HepG2 (cell line): Measurements from ENCODE around the gene MYO18A. TPM values are rescaled to one million over a fixed set of nuclear protein-coding genes. Genes with fewer than 3 reads are reported as not detected.

Experiments used
- ARID2 ChIP-seq: sonication (generic); formaldehyde crosslinking; IDR thresholded peaks from 2 replicates; pipeline ENCODE4 v1.8.1; 2022; ENCODE audit warnings: mild to moderate bottlenecking, missing genetic modification reagents, borderline replicate concordance
- CEBPB ChIP-seq: IDR thresholded peaks from 2 replicates; pipeline ENCODE4 v1.6.1; 2011; ENCODE audit warnings: low read depth, low read length, improper control_type of control experiment, borderline replicate concordance
- ELF3 ChIP-seq: IDR thresholded peaks from 2 replicates; pipeline ENCODE4 v1.6.1; 2016; ENCODE audit warnings: missing genetic modification reagents, missing compliant biosample characterization
- FLYWCH1 ChIP-seq: sonication (generic); formaldehyde crosslinking; IDR thresholded peaks from 2 replicates; pipeline ENCODE4 v1.8.1; 2023; ENCODE audit warnings: mild to moderate bottlenecking, missing genetic modification reagents
- FOXJ3 ChIP-seq: sonication (generic); formaldehyde crosslinking; IDR thresholded peaks from 2 replicates; pipeline ENCODE4 v1.4.0; 2020; ENCODE audit warnings: missing genetic modification reagents, mild to moderate bottlenecking, borderline replicate concordance
- HMGA1 ChIP-seq: sonication (generic); formaldehyde crosslinking; conservative IDR thresholded peaks from 2 replicates; pipeline ENCODE4 v1.4.0; 2020; ENCODE audit warnings: missing genetic modification reagents
- IRX3 ChIP-seq: sonication (generic); formaldehyde crosslinking; IDR thresholded peaks from 2 replicates; pipeline ENCODE4 v1.8.1; 2023; ENCODE audit warnings: mild to moderate bottlenecking, low read depth, missing genetic modification reagents, borderline replicate concordance
- KDM6A ChIP-seq: IDR thresholded peaks from 2 replicates; pipeline ENCODE4 v1.6.1; 2016; ENCODE audit warnings: low read depth
- MTF1 ChIP-seq: sonication (generic); formaldehyde crosslinking; IDR thresholded peaks from 2 replicates; pipeline ENCODE4 v1.5.0; 2020; ENCODE audit warnings: missing genetic modification reagents
- NFRKB ChIP-seq: fragments of 450-650 bp; IDR thresholded peaks from 2 replicates; pipeline ENCODE4 v1.6.1; 2017
- SOX13 ChIP-seq, 3 experiments: fragments of 450-650 bp in 1 of 3; sonication (generic) in 1 of 3; formaldehyde crosslinking in 1 of 3; IDR thresholded peaks in 2 of 3; conservative IDR thresholded peaks in 1 of 3; 2 replicates each; pipeline versions ENCODE4 v1.5.0 to v1.6.1; 2016 to 2020; ENCODE audit warnings: antibody characterized with exemption in 1 of 3, mild to moderate bottlenecking in 1 of 3, missing compliant biosample characterization in 1 of 3, missing genetic modification reagents in 1 of 3, moderate library complexity in 1 of 3
- TEAD3 ChIP-seq: optimal IDR thresholded peaks from 2 replicates; pipeline ENCODE3; 2016; ENCODE audit warnings: borderline replicate concordance
- TOPORS ChIP-seq: sonication (generic); formaldehyde crosslinking; IDR thresholded peaks from 2 replicates; pipeline ENCODE4 v1.8.0; 2023; ENCODE audit warnings: mild to moderate bottlenecking, missing genetic modification reagents
- ZBTB20 ChIP-seq: sonication (generic); formaldehyde crosslinking; IDR thresholded peaks from 2 replicates; pipeline ENCODE4 v1.8.1; 2023; ENCODE audit warnings: missing genetic modification reagents, low read depth, mild to moderate bottlenecking, borderline replicate concordance
- ZBTB42 ChIP-seq: sonication (generic); formaldehyde crosslinking; IDR thresholded peaks from 2 replicates; pipeline ENCODE4 v1.5.0; 2020; ENCODE audit warnings: mild to moderate bottlenecking, missing genetic modification reagents
- ZNF136 ChIP-seq: sonication (generic); formaldehyde crosslinking; IDR thresholded peaks from 2 replicates; pipeline ENCODE4 v1.8.1; 2022; ENCODE audit warnings: low read depth, mild to moderate bottlenecking, moderate library complexity, missing genetic modification reagents
- ZNF180 ChIP-seq: sonication (generic); formaldehyde crosslinking; IDR thresholded peaks from 2 replicates; pipeline ENCODE4 v1.4.0; 2020; ENCODE audit warnings: low read depth, missing genetic modification reagents, borderline replicate concordance
- ZNF605 ChIP-seq: sonication (generic); formaldehyde crosslinking; IDR thresholded peaks from 2 replicates; pipeline ENCODE4 v1.8.0; 2022; ENCODE audit warnings: mild to moderate bottlenecking, missing genetic modification reagents
- polyA plus RNA-seq, 8 experiments: library from polyadenylated mRNA; depleted of rRNA in 3 of 8; stranded (reverse) in 7 of 8; unstranded in 1 of 8; fragments of >200 nt; fragmentation: Illumina TruSeq in 4 of 8; extraction: Trizol in 4 of 8; gene quantifications; 2 replicates each; pipeline versions ENCODE4 v1.2.1 to v1.2.3, GENCODE V29; 2011 to 2016; ENCODE audit warnings: low read depth in 4 of 8, missing spikeins in 1 of 8, mixed read lengths in 1 of 8; ENCODE audit not compliant: insufficient read depth in 1 of 8
- total RNA-seq, 5 experiments: library from RNA; depleted of rRNA; stranded (reverse); fragments of >200 nt; fragmentation: Illumina TruSeq; extraction: Trizol; gene quantifications; 2 replicates each; pipeline ENCODE4 v1.2.3, GENCODE V29; 2016; ENCODE audit warnings: low read depth in 1 of 5
- TF ChIP-seq, protein P1 (sequence below): sonication (generic); formaldehyde crosslinking; IDR thresholded peaks from 2 replicates; pipeline ENCODE4 v1.4.0; 2020; ENCODE audit warnings: missing genetic modification reagents
- TF ChIP-seq, protein P2 (sequence below): sonication (generic); formaldehyde crosslinking; IDR thresholded peaks from 2 replicates; pipeline ENCODE4 v1.5.0; 2020; ENCODE audit warnings: mild to moderate bottlenecking, missing genetic modification reagents

Gene MYO18A
- total and polyA plus RNA-seq, 2 of the 13 experiments (the other 11 are each of a cell fraction or from before 2014, with no cell fraction given): 16.8 to 24.8 TPM

DNA sequence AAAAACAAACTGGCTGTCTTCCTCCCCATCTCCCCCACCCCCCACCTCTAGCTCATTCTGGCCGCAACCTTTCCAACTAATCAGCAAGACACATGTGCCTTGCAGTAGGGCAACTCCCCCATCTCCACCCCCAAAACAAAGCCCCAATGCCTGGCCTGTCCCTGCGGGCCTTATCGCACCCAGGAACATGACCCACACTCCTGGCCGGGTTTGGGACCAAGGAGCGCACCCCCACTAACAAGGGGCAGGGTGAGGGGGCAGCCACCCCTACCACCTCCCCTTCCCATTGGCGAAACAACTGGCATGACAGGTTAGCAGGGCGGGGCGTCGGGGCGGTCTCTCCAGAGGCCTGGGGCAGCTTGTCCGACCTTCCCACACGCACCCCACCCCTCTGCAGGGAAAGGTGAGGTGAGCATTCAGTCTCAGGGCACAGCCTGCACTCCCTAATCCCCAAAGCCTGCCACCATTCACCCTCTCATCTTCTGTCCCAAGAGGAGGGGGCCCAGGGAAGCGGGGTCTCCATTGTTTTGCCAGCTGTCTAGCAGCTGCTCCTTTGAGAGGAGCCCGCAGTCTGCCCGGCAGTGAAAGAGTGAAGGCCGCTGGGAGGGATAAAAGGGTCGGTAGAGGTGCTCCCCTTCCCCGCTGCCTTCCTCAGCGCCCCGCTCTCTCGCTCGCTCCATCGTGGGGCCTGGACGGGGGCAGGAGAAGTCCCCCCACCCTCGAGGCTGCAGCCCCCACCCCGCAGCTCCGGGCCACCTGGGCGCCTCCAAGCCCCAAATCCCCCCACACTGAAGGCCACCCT is 765 bp downstream of the MYO18A start (continued):
- TF ChIP-seq KDM6A (CRISPR knock-in tag): no peak
- no peak for TF ChIP-seq ZNF180 (CRISPR knock-in tag)
- no peak for TF ChIP-seq NFRKB
- TF ChIP-seq ZNF605 (CRISPR knock-in tag): peak; percentile 62; the same call in 1 of the 2 replicates
- peak; percentile 58; the same call in 1 of the 2 replicates for TF ChIP-seq IRX3
- peak; percentile 6 for TF ChIP-seq TEAD3
- TF ChIP-seq ZNF136 (CRISPR knock-in tag): no peak
- TF ChIP-seq ARID2: no peak
- TF ChIP-seq SOX13 (IDR thresholded peaks at IDR 0.05): no peak
- TF ChIP-seq SOX13 (CRISPR knock-in tag; conservative IDR thresholded peaks at IDR 0.05 in 1 of 2, IDR thresholded peaks at IDR 0.05 in 1 of 2): peak in 1 of 2 experiments; percentile 23; a peak in 1 of 4 replicates
- TF ChIP-seq CEBPB: no peak
- TF ChIP-seq TOPORS (CRISPR knock-in tag): no peak
- no peak for TF ChIP-seq HMGA1 (CRISPR knock-in tag)
- TF ChIP-seq ZBTB42 (CRISPR knock-in tag): no peak
- peak; percentile 59; the same call in 1 of the 2 replicates for TF ChIP-seq ELF3 (CRISPR knock-in tag)
- no peak for TF ChIP-seq FOXJ3 (CRISPR knock-in tag)
- TF ChIP-seq FLYWCH1: no peak
- TF ChIP-seq, protein P1, sequence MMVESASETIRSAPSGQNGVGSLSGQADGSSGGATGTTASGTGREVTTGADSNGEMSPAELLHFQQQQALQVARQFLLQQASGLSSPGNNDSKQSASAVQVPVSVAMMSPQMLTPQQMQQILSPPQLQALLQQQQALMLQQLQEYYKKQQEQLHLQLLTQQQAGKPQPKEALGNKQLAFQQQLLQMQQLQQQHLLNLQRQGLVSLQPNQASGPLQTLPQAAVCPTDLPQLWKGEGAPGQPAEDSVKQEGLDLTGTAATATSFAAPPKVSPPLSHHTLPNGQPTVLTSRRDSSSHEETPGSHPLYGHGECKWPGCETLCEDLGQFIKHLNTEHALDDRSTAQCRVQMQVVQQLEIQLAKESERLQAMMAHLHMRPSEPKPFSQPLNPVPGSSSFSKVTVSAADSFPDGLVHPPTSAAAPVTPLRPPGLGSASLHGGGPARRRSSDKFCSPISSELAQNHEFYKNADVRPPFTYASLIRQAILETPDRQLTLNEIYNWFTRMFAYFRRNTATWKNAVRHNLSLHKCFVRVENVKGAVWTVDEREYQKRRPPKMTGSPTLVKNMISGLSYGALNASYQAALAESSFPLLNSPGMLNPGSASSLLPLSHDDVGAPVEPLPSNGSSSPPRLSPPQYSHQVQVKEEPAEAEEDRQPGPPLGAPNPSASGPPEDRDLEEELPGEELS: 0 out of 2 replicates have a peak, but pooled peaks have one; percentile 8
- TF ChIP-seq MTF1 (CRISPR knock-in tag): no peak
- TF ChIP-seq, protein P2, sequence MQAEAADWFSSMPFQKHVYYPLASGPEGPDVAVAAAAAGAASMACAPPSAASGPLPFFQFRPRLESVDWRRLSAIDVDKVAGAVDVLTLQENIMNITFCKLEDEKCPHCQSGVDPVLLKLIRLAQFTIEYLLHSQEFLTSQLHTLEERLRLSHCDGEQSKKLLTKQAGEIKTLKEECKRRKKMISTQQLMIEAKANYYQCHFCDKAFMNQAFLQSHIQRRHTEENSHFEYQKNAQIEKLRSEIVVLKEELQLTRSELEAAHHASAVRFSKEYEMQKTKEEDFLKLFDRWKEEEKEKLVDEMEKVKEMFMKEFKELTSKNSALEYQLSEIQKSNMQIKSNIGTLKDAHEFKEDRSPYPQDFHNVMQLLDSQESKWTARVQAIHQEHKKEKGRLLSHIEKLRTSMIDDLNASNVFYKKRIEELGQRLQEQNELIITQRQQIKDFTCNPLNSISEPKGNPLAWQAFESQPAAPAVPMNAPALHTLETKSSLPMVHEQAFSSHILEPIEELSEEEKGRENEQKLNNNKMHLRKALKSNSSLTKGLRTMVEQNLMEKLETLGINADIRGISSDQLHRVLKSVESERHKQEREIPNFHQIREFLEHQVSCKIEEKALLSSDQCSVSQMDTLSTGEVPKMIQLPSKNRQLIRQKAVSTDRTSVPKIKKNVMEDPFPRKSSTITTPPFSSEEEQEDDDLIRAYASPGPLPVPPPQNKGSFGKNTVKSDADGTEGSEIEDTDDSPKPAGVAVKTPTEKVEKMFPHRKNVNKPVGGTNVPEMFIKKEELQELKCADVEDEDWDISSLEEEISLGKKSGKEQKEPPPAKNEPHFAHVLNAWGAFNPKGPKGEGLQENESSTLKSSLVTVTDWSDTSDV (CRISPR knock-in tag): no peak
- TF ChIP-seq ZBTB20 (CRISPR knock-in tag): no peak
